ENCODE results near the gene HDAC4.

Gene HDAC4

GRCh38 chr2:239014458-239015217 is 386.2 kb downstream of the HDAC4 start:
- no peak for DNase-seq

DNA sequence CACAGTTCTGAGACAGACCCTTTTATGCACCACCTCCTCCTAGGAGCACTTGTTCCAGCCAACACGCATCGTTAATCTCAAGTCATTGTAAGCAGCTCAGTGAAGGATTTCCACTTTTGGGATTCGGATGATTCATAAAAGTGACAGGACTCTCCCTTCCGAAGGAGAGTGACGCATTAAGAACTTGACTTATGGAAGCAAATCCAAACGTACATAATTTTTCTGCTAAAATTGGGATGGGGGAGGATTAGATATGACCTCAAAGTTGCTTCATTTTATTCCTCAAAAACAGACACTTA is 387.2 kb downstream of the HDAC4 start:
- no peak for DNase-seq

DNA sequence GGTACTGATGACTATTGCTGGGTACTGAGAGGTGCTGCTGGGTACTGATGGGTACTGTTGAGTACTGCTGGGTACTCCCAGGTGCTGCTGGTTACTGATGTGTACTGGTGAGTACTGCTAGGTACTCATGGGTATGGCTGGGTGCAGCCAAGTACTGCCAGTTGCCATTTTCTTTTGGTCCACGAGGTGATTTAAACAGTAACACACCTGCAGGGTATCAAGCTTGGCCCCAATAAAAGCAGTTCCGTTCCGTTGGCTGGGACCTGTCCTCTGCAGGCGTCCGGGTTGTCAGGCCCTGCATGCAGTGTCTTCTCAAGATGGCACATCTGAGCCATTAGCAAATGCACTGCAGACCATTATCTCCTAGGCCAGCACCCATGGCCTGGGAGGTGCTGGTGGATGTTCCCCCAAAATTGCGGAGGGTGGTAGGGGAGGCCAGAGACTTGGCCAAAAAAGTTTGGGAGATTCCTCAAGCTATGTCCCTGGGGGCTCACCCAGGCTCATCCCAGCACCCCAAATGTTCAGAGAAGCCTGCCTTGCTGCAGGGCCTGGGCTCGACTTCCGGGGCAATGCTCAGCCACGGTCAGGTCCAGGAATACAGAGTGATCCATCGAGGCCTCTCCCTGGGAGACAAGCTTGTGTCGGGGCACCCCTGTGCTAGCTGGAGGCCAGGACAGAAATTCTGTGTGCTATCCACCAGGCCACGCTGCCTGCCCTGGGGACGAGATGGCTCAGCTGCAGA is 387.7 kb downstream of the HDAC4 start:
- DNase-seq = no peak

DNA sequence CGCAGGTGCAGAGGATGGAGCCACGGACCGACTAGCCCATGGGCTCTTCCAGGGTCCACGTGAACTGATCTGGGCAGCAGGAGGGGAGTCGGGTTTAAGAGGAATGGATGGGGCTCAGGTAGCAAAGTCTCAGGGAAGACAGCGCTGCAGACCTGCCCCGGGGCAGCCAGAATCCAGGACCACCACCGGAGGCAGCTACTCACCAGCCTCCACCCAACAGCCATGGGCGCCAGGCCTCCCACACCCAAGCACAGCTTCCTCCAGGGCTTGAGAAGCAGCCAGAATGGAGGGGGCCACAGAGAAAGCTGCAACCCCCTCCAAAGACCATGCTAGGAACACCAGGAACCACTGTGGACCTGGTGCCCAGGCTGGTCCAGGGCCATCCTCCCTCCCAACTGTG is 388.6 kb downstream of the HDAC4 start:
- DNase-seq = no peak

DNA sequence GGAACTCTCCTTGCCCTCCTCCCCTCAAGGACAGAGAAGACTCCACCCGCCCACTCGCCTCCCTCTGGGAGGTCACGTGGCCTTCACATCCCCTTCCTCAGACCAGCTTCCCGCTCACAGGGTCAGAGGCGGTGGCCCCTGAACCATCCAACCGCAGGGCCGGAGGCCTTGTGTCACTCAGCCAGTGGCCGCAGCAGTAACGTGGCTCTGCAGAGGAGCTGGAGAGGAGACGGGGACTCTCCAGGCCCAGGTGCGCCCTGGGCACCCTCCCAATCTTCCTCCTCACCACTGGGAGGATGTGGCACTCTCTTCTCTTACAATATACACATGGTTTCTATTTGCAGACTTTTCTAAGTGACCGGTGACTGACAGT is 391.2 kb downstream of the HDAC4 start:
- no peak for DNase-seq

GRCh38 chr2:239008677-239009588 is 391.9 kb downstream of the HDAC4 start:
- DNase-seq = no peak

DNA sequence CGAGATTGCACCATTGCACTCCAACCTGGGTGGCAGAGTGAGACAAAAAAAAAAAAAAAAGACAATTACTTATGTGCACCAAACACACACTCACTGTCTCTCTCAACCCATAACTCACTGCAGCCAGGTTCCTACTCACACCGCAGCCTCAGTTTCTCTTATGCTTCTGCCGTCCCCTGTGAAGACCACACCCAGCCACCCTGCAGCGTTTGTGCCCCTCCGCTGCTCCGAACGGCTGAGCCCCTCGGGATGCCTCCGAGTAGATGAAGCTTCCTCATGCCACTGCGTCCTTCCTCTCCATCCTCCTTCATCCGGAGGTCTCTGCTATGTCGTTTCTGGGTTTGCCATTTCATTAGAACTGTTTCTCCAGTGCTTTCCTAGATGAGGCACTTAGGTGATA is 392.8 kb downstream of the HDAC4 start:
- no peak for DNase-seq

DNA sequence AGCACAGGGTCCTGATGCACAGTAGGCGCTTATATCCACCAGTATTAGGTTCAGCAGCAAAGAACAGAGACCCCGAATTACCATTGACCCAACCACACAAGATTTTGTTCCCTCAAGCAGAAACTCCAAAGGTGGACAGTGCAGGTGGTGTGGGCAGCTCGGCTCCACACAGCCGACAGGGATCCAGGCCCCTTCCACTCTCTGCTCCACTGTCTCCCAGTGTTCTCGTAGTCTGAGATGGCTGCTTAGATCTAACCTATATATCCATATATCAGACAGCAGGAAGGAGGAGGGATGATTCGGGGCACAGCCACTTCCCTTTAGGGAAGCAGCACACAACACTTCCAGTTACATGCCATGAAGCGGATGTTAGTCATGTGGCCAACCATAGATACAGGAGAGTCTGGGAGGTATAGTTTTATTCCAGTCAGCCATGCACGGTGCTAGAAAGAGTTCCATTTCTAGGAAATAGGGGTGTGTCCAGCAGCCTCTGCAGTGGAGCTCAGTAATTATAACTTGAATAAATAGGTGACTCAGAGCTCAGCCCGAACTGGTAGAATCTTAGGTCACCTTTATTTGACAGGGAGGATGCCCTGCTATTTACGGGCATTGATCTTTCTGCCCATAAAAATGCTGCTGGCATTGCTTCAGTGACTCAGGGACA is 394.1 kb downstream of the HDAC4 start:
- DNase-seq = no peak

DNA sequence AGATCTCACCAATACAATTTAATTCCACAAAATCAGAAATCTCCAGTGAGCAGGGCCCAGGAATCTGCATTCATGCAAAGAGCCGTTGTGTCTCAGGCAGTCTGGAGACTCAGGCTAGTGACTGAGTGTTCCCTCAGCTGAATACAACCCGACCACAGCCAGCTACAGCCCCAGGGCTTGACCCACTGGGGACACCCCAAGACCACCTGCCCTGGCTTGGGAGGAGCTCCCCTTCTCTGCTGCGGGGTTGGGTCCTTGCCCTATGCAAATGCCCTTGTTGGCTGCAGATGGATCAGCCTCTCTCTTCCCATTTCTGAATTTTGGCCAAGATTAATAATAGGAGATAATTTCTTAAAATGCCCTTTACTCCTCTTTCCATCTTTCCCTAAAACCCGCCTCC is 395.2 kb downstream of the HDAC4 start:
- no peak for DNase-seq

DNA sequence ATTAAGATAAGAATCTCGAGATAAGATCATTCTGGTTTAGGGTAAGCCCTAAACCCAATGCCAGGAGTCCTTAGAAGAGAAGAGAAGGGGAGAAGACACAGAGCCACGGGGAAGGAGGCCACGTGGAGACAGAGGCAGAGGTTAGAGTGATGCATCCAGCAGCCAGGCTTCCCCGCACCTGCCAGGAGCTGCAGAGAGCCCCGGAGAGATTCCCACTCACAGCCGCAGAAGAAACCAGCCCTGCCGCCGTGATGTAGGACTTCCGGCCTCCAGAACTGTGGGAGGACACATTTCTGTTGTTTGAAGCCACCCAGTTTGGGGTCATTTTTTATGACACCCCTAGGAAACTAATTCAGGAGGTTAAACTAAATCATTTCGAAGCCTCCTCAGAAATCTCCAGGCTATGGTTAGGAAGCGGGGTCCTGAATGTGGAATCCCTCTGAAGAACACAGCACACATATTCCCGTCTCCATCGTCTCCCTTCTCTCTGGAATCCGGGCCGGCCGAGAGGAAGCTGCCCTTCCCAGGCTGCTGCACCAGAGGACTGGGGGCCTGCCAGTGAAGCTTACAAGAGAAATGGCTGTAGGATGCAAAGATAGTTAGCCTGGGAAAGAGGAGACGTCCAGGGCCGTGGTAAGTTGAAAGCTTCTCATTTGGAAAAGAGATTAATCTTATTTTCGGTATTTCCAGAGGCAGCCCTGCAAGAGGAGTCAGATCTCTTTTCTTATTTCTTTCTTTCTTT is 396.4 kb downstream of the HDAC4 start:
- no peak for DNase-seq

DNA sequence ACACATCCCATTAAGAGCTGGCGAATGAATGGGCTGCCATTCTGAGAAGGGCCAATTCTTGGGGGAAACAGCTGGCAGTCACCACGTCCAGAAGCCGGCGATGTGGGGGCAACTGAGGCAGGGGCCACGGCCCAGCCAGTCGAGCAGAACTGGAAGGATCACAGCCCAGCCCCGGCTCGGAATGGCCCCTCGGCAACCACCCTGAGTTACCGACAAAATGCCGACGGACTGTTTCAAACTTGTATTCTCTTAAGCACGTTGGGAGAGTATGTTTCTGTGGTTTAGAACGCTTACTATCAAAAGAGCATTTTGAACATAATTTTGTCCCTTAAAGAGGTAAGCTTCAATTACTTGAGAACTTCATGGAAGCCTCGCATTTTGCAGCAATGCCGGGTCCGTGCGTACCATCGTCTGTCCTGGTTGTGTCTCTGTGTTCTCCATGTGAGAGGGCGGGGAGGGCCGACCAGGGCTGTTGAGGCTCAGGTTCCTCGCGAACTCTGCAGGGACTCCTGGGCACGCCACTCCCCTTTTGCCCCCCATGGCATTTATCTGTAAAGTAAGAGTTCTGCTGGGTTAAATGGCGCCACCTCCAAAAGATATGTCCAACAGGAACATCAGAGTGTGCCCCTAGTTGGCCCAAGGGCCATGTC is 397.1 kb downstream of the HDAC4 start:
- DNase-seq = no peak

DNA sequence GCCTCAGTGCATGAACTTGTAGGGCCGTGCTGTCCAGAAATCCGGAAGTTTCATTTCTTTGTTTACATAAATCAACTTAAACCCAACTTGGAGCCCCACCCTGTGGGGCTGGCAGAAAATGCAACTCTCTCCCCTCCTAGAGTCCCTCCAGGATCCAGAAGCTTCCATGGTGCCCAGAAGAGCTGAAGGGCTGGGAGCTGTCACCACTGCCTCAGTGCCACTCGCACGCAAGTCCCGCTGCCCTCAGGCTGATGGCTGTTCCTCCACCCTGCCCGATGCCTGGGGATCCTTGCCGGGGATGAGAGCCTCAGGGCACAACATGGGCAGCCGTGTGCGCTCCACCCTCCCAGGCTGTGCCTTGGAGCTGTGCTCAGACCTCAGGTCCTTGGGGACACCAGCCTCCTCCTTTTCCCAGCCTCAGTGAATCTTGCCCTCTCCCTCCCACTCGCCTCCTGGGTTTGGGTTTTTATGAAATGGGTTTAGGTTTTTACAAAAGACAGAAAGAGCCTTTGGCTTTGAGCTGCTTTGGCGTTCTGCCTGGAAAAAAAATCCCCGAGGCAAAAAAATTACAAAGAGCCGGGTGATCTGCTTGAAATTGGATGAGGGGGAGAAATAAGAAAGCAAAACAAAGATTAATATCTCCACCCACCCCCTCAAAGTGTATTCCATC is 397.7 kb downstream of the HDAC4 start:
- DNase-seq = no peak

- DNase-seq = no peak
Measured at GRCh38 chr2:239002591-239002953, 398.2 kb downstream of the HDAC4 start.

DNA sequence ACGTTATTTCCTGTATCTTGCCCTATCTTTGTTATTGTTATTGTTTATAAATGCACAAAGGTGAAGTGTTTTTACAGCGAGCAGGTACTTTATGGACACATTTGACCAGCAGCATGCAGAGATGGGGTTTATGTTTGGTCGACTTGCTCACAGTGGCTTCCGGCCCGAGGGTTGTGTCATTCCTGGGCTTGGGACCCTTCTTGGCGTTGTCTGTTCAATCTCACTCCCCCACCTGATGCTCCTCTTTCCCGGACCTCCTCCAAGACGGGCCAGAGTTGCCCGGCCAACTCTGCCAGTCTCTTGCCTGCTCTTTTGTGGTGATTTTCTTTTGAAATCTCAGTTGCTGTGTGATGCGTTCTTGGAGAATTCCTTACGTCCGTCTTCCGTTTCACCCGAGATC is 399.0 kb downstream of the HDAC4 start:
- no peak for DNase-seq

GRCh38 chr2:239000500-239001073 is 400.2 kb downstream of the HDAC4 start:
- DNase-seq = no peak

- no peak for DNase-seq
Measured at GRCh38 chr2:239000089-239000488, 400.7 kb downstream of the HDAC4 start.

DNA sequence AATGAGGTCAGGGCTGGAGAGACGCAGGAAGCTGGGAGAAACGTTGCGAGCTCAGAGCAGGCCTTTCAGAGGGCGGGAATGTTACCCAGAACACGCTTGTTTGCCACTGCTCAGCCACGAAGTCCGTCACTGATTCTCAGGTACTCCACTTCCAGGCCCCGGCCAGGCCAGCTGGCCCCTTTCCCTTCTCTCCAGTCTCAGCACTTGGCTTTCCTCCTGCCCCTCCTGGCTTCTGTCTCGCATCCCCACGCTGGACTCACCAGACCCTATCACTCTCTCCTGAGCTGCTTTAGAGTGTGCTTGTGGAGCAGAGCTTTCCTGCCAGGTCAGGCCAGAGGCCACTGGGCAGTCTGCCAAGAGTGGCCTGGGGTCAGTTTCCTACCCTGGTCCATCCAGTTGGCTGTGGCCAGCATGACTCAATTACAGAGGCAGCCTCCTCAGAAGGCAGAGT is 401.5 kb downstream of the HDAC4 start:
- DNase-seq = no peak

- DNase-seq = no peak
Measured at GRCh38 chr2:238998801-238999200, 402.0 kb downstream of the HDAC4 start.

All from activated CD4-positive, alpha-beta T cell treated with anti-CD3 and anti-CD28 coated beads, Interleukin-10, Interleukin-2, amounts not matched to agents 100 ng/mL and 50 ng/mL, durations not matched to agents 16 hours and 8 hours (primary cell).